ENCODE results near the gene DNMT1. TPM values are rescaled to one million over a fixed set of nuclear protein-coding genes. Genes with fewer than 3 reads are reported as not detected.
"Not testable (repeated sequence)": the region's sequence is repeated elsewhere in the genome, so short reads cannot be mapped to it uniquely, and the experiment has no call there.

The DNMT1 gene
- 36.9 and 72.9 TPM in 2 replicates for total RNA-seq (2014; rRNA removed; shearing (Covaris generic))

GRCh38 chr19:10194500-10195198 is at the start of gene DNMT1:
TSS of gene DNMT1 (minus strand) at chr19:10194953. CDS start at chr19:10194899, 54 bp downstream.
- DNase-seq (ENCODE audit: low spot score), result peak; percentile 97
- in situ Hi-C loops (cut with HindIII; ENCODE audit: low sequenced_read_pairs), result no loop called here

DNA sequence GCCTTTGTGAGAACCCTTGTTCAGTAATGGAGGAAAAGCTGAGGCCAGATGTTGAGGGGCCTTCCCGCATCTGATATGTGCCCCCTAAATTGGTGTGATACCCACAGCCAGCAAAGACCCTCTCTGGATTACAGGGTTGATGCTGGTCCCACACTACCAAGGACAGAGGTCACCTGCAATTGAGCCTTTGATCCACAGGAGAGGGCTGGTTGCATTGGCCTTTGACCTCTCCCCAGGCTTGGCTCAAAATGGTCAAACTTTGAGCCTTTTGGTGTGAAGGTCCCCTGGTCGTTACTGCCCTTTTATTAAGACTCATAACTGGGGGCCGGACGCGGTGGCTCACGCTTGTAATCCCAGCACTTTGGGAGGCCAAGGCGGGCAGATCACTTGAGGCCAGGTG is 48.9 kb upstream of the DNMT1 start:
- in situ Hi-C loops (cut with HindIII; ENCODE audit: low sequenced_read_pairs), result no loop called here
- DNase-seq (ENCODE audit: low spot score), result no peak

DNA sequence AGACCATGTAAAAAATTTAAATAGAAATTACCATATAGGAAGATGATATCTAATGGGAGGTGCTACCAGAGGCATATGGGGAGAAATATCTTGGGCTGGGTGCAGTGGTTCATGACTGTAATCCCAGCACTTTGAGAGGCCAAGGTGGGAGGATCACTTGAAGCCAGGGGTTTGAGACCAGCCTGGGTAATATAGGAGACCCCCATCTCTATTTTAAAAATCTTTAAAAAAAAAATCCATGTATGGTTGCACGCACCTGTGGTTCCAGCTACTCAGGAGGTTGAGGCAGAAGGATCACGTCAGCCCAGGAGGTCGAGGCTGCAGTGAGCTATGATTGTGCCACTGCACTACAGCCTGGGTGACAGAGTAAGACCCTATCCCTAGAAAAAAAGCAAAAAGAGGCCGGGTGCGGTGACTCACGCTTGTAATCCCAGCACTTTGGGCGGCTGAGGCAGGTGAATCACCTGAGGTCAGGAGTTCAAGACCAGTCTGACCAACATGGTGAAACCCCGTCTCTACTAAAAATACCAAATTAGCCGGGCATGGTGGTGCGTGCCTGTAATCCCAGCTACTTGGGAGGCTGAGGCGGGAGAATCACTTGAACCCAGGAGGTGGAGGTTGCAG is 47.2 kb upstream of the DNMT1 start:
- DNase-seq (ENCODE audit: low spot score); in situ Hi-C loops (cut with HindIII; ENCODE audit: low sequenced_read_pairs): not testable (repeated sequence)

- DNase-seq (ENCODE audit: low spot score), result no peak
- in situ Hi-C loops (cut with HindIII; ENCODE audit: low sequenced_read_pairs), result no loop called here
These were observed 43.5 kb upstream of the DNMT1 start for GRCh38 chr19:10238172-10238783.

DNA sequence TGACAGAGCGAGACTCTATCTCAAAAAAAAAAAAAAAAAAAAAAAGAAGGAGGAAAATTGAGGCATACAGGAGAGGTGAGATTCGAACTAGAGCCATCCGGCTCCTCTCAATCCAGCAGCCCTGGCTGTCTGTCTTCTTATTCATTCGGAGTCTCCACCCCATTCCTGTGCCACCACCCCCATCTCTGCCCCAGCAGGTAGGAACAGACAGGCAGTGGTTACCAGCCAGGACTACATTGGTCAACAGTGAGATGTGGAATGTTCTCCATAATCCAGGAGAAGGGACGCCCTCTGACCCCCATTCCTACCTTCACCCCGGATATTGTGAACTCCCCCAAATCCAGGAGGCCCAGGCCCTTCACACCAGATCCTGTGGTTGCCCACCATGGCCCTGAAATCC is 42.9 kb upstream of the DNMT1 start:
- DNase-seq (ENCODE audit: low spot score), result no peak
- in situ Hi-C loops (cut with HindIII; ENCODE audit: low sequenced_read_pairs), result no loop called here

DNA sequence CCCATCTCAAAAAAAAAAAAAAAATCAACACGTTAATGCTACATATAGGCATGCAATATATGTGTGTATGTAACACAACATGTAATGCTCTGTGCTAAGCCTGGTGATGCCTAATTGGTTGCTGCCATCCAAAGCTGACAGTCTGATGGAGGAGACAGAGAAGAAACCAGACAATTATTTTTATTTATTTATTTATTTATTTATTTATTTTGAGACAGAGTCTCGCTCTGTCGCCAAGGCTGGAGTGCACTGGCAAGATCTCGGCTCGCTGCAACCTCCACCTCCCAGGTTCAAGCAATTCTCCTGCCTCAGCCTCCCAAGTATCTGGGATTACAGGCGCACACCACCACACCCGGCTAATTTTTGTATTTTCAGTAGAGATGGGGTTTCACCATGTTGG is 40.7 kb upstream of the DNMT1 start:
- DNase-seq (ENCODE audit: low spot score); in situ Hi-C loops (cut with HindIII; ENCODE audit: low sequenced_read_pairs): not testable (repeated sequence)

DNA sequence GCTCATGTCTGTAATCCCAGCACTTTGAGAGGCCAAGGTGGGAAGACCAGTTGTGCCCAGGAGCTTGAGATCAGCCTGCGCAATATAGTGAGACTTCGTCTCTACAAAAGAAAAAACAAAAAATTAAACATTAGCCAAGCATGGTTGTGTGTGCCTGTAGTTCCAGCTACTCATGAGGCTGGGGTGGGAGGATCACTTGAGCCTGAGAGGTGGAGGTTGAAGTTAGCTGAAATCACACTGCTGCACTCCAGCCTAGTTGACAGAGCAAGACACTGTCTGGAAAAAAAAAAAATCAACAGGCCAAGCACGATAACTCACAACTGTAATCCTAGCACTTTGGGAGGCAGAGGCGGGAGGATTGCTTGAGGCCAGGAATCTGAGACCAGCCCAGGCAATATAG is 40.2 kb upstream of the DNMT1 start:
- in situ Hi-C loops (cut with HindIII; ENCODE audit: low sequenced_read_pairs), result no loop called here
- no peak for DNase-seq (ENCODE audit: low spot score)

GRCh38 chr19:10233946-10234345 is 39.2 kb upstream of the DNMT1 start:
- DNase-seq (ENCODE audit: low spot score), result no peak

GRCh38 chr19:10231612-10232228 is 37.0 kb upstream of the DNMT1 start:
- in situ Hi-C loops (cut with HindIII; ENCODE audit: low sequenced_read_pairs), result no loop called here
- no peak for DNase-seq (ENCODE audit: low spot score)

More at GRCh38 chr19:10233946-10234345, 39.2 kb upstream of the DNMT1 start:
- in situ Hi-C loops (cut with HindIII; ENCODE audit: low sequenced_read_pairs), result no loop called here

DNA sequence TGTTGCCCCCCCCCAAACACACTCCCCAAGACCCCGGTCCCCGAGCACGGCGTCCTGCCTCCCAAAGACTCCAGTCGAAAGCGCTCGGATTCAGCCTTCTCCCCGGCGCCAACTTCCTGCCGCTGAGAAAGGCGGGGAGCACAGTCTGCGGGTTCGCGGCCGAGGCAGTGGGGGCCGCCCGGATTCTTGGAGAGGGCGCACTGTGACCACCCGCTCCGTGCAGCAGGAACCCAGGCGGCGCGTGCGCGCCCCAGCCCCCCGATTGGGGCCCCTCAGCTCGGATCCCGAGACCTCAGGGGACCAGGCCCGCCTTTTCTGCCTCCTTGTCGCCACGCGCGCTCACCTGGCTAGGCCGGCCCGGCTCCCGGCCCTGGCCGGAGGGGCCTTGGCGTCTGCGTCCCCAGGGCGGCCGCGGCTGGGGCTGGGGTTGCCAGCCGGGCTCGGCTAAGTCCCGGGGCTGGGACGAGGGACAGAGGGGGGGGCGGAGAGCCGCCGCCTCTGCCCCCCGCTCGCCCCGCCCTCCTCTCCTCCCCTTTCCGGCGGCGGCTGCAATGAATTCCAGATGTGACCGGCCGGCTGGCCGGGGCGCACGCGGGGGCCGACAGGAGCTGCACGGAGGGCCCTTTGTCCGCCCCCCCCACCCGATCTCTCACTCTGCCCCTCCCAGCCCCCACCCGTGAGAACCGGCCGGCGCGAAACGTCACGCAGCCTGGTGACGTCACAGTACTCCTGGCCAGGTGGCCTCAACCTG is 36.3 kb upstream of the DNMT1 start, which contains the start of gene S1PR2:
S1PR2 (minus strand) TSS at position 471 of the 751 bp plus-strand sequence. CDS start 6,426 bp downstream, outside the sequence.
- in situ Hi-C loops (cut with HindIII; ENCODE audit: low sequenced_read_pairs), result no loop called here
- peak; percentile 25 for DNase-seq (ENCODE audit: low spot score)

DNA sequence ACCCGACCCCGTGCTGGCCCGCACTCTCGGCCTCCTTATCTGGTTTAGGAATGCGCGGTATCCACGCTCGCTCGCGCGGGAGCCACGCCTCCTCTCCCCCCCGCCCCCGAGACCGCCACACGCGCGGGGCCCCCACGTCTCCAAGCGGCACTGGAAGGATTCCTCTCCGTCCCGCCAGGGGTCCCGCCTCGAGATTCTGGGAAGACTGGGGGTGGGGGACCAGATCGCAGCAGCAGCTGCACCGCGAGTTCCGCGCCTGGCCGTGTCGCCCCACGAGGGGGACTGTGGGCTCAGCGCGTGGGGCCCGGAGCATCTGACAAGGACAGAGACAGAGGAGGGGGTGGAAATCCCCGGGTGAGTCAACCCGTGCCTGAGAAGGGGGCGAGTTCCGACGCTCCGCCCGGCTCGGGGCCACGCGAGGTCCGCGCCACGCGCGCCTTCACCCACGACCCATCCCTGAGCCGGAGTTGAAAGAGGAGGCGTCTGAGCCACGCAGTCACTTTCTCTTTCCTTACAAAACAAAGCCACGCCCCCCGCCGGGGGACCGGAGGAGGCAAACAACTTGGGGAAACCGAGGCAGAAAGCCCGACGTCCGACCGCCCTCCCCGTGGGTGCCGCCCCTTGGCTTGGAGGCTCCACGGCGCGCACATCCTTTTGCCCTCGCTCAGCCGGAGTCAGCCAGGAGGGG is 35.6 kb upstream of the DNMT1 start:
- DNase-seq (ENCODE audit: low spot score), result no peak
- in situ Hi-C loops (cut with HindIII; ENCODE audit: low sequenced_read_pairs), result no loop called here

GRCh38 chr19:10228920-10229319 is 34.2 kb upstream of the DNMT1 start:
- DNase-seq (ENCODE audit: low spot score), result peak; percentile 25
- in situ Hi-C loops (cut with HindIII; ENCODE audit: low sequenced_read_pairs), result no loop called here

GRCh38 chr19:10228393-10228792 is 33.6 kb upstream of the DNMT1 start:
- DNase-seq (ENCODE audit: low spot score), result no peak
- in situ Hi-C loops (cut with HindIII; ENCODE audit: low sequenced_read_pairs), result no loop called here

DNA sequence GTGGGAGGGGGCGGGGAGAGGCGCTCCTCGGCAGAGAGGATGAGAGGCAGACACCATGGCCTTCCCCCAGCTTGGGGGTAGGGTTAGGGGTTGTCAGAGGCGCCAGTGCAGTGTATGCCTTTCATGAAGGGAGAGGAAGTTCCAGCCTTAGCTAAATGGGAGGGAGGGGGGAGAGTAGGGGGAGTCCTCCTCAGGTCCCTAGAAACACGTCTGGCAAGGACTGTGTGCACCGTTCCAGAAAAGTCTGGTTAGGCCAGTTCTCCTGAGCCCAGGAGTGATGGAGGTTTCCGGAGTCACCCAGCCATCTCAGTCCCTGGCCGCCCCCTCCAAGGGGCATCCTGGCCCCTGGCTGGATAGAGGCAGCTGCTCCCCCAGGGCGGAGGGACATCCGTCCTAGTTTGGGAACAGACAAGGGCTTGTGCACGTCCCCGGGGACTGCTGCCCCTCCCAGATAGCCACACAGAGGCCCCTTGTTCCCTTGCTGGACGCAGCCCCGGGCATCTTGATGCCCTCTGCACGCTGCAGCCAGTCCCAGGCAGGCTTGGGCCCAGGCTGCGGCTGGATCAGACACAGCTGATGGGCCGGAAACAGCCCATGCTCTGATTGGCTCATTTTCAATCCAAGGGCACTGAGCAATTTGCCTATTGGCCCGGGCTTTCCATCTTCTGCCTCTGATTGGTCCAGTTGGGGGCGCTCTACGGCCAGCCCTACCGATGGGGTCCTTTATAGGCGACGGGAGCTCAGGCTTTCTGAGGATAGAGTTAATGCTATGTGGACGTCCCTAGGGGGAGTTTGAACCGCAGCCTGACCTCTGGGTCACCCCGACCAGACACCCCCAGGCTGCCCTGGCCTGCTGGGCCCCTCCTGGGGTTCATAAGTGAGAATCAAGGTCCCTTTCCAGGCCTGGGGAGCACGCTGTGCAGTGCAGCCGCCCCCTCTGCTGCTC is 32.5 kb upstream of the DNMT1 start:
- in situ Hi-C loops (cut with HindIII; ENCODE audit: low sequenced_read_pairs), result no loop called here
- DNase-seq (ENCODE audit: low spot score), result peak; percentile 17

DNA sequence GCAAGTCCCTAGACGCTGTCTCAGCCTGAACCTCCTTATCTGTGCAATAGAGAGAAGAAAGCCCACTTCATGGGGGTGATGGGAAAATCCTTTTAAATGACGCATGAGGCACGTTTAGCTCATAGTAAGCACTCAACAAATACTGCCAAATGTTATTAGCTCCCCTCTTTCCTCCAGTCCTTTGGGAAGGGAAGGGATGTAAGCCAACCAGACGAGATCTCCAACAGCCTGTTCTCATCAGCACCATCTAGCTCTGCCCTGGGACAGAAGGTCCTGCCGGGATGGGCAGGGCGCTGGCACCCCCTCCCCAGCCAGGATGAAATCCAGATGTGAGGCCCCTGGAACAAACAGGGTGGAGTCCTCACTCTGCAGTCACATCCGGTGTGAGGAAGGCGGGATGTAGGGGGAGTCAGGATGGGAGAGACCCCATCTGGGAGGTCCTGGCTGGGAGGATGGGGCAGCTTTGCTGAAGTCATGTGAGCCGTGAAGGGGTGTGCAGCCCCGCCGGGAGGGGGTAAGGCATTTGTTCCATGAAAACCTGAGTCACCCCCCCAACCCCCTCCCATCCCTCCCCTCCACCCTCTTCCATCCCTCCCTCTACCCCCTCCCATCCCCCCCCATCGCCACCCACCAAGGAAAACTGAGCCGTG is 31.7 kb upstream of the DNMT1 start:
- in situ Hi-C loops (cut with HindIII; ENCODE audit: low sequenced_read_pairs), result no loop called here

DNA sequence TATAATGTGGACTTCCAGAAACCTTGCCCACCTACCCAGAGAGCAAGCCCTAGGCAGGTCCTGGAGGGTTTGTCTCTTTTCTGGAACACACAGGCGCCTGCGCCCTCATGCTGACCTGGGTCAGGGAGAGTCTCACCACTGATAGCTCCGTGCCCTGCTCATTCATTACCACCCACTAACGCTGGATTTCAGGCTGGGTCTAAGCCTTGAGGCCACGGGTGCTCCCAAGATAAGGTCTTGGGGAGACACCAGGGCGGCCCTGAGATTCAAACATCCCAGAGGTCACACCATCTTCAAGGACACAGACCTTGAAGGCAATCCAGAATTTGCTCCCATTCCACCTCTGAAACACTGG is 31.2 kb upstream of the DNMT1 start:
- in situ Hi-C loops (cut with HindIII; ENCODE audit: low sequenced_read_pairs), result no loop called here
- no peak for DNase-seq (ENCODE audit: low spot score)

More for the DNA sequence above, 31.7 kb upstream of the DNMT1 start:
- DNase-seq (ENCODE audit: low spot score), result no peak

- DNase-seq (ENCODE audit: low spot score), result no peak
- in situ Hi-C loops (cut with HindIII; ENCODE audit: low sequenced_read_pairs), result no loop called here
These were observed 29.6 kb upstream of the DNMT1 start for GRCh38 chr19:10224337-10224736.

All from G401 (cell line).